Activated T-cell treated with anti-CD3 and anti-CD28 coated beads, Interleukin-2, amount 50 U/mL, for 4 hours (primary cell): ENCODE results near the gene PLEKHH1. TPM values are rescaled to one million over a fixed set of nuclear protein-coding genes. Genes with fewer than 3 reads are reported as not detected.
"Not testable (repeated sequence)": the region's sequence is repeated elsewhere in the genome, so short reads cannot be mapped to it uniquely, and the experiment has no call there.

Experiments
- ATAC-seq, 2 donors: fragments of 200-7000 bp; cut with Tn5 transposase; one replicate each; pipeline ENCODE4 v1.10.0; 2021
- DNase-seq: peaks from one replicate; pipeline ENCODE4 v3.0.0-alpha.2; 2020
- H3K27me3 Mint-ChIP-seq: one replicate; pipeline ENCODE4 v1.8.0; 2021; ENCODE audit warnings: low read depth, mixed read lengths
- H3K36me3 Mint-ChIP-seq: one replicate; pipeline ENCODE4 v1.8.0; 2022; ENCODE audit warnings: mixed read lengths; ENCODE audit not compliant: insufficient read depth
- H3K4me1 Mint-ChIP-seq: one replicate; pipeline ENCODE4 v1.8.0; 2021; ENCODE audit warnings: low read depth, mixed read lengths
- H3K4me3 Mint-ChIP-seq: one replicate; pipeline ENCODE4 v1.8.0; 2021; ENCODE audit warnings: mild to moderate bottlenecking, moderate library complexity, mixed read lengths
- H3K9me3 Mint-ChIP-seq: one replicate; pipeline ENCODE4 v1.8.0; 2021; ENCODE audit warnings: mixed read lengths
- total RNA-seq, 3 donors: library from RNA; stranded (reverse); gene quantifications; one replicate each; pipeline ENCODE4 v1.2.1, GENCODE V29; 2021

Gene PLEKHH1
- total RNA-seq, 3 donors from 2014 or later, result 1.1 to 2.3 (median 1.1) TPM

DNA sequence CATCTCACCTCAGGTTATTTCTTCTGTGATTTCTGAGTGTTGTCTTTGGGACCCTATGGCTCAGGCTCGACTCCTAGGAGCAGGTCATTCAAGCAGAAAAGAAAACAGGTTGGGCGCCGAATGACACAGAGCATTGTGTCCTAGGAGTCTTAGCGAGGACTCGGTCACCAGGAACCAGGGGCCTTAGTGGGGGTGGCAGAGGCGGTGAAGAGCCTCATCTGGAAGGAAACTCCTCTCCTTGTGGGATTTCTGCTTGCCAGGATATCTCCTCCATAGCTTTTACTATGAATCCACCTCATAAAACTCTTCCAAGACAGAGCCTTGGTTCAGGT lies 630 bp downstream of the PLEKHH1 start:
- DNase-seq (no peak), ATAC-seq (no peak)
- H3K27me3 Mint-ChIP-seq, result peaks cover 29% of the 10 kb centered on the region
- peaks cover 5% of the 10 kb centered on the region for H3K4me1 Mint-ChIP-seq
- no peaks in the 10 kb centered on the region for H3K36me3 Mint-ChIP-seq
- no peaks in the 10 kb centered on the region for H3K9me3 Mint-ChIP-seq
- peak overlapping the region; percentile 71 for H3K4me3 Mint-ChIP-seq

DNA sequence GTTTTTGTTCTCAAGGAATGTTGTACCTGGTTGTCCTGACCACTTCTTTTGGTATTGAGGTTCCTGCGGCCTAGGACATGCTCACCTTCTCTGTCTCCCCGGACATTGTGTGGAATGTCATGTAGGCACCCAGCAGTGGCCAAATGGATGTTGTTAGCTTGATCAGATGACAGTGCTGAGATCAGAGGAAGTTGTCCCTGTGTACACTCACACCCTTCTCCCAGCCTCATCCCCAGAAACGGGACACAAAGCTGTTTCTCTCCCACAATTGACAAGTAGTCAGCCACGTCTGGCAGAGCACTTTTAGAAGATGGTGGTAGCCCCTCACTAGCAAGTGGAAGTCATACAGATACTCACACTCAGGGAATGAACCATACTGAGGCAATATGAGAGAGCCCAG lies 3.0 kb downstream of the PLEKHH1 start:
- Mint-ChIP-seq H3K4me3 (no peak overlapping the region), H3K4me1 (peaks cover 5% of the 10 kb centered on the region), H3K27me3 (peaks cover 34% of the 10 kb centered on the region), H3K9me3 (no peaks in the 10 kb centered on the region), H3K36me3 (no peaks in the 10 kb centered on the region)
- ATAC-seq (no peak), DNase-seq (no peak)

DNA sequence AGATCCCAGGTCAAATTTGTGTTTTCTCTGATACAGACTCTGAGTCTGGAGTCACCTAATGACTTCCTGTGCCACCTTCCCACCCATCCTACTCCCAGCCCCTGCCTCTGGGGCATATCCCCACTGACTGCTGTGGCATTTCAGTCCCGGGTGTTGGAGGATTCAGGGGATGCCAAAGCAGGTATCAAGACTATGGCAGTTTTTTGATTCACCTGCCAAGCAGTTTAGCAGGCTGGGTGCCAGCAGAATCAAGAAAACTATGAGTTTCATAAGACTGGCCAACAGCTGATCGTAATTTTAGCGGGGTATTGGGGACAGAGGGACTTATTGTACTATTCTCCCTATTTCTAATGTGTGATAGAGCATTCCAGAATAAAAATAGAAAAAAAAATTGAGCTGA lies 4.6 kb downstream of the PLEKHH1 start:
- DNase-seq (no peak), ATAC-seq (no peak)
- H3K4me1 Mint-ChIP-seq, result peaks cover 7% of the 10 kb centered on the region
- H3K9me3 Mint-ChIP-seq, result no peaks in the 10 kb centered on the region
- H3K4me3 Mint-ChIP-seq, result no peak overlapping the region
- peaks cover 35% of the 10 kb centered on the region for H3K27me3 Mint-ChIP-seq
- no peaks in the 10 kb centered on the region for H3K36me3 Mint-ChIP-seq

DNA sequence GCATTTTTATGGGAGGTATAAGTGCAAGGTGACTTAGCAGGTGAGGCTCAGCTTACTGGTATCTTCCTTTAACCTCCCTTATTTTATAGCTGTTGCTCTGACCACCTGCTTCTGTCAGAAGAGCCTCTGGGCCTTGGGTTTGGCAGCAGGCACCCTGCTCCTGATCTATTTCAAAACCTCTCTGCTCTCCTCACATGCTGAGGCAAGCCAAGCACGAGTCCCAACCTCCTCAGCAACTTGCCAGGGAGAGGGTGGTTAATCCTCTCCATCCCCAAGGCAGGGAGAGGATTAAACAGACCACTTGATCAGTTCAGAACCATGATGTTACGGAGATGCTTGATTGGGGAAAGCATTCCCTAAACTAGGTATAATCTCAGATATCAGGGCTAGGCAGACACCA lies 5.4 kb downstream of the PLEKHH1 start:
- no peaks in the 10 kb centered on the region for H3K36me3 Mint-ChIP-seq
- no peaks in the 10 kb centered on the region for H3K9me3 Mint-ChIP-seq
- ATAC-seq, result no peak
- H3K4me1 Mint-ChIP-seq, result peaks cover 7% of the 10 kb centered on the region
- H3K27me3 Mint-ChIP-seq, result peaks cover 40% of the 10 kb centered on the region
- H3K4me3 Mint-ChIP-seq, result no peak overlapping the region
- no peak for DNase-seq

DNA sequence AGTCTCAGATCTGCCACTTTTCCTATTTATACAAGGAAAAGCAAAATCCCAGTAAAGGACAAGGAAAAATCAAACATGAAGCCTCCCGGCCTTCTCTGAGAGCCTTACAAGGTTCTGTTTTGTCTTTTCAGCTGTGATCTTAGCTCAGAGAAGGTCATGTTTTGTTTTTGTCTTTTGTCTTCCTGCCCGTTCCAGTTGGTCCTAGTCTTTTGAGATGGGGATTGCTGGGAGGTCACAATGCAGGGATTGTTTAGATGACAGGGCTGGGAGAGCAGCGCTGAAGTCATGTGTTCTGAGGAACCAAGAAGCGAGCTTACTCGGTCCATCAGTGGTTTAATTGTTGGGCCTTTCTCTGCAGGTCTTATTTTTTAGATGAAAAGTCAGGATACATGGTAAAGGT lies 6.0 kb downstream of the PLEKHH1 start:
- DNase-seq (no peak), ATAC-seq (no peak)
- Mint-ChIP-seq H3K4me3 (no peak overlapping the region), H3K9me3 (no peaks in the 10 kb centered on the region), H3K36me3 (no peaks in the 10 kb centered on the region), H3K4me1 (peaks cover 5% of the 10 kb centered on the region), H3K27me3 (peaks cover 40% of the 10 kb centered on the region)

DNA sequence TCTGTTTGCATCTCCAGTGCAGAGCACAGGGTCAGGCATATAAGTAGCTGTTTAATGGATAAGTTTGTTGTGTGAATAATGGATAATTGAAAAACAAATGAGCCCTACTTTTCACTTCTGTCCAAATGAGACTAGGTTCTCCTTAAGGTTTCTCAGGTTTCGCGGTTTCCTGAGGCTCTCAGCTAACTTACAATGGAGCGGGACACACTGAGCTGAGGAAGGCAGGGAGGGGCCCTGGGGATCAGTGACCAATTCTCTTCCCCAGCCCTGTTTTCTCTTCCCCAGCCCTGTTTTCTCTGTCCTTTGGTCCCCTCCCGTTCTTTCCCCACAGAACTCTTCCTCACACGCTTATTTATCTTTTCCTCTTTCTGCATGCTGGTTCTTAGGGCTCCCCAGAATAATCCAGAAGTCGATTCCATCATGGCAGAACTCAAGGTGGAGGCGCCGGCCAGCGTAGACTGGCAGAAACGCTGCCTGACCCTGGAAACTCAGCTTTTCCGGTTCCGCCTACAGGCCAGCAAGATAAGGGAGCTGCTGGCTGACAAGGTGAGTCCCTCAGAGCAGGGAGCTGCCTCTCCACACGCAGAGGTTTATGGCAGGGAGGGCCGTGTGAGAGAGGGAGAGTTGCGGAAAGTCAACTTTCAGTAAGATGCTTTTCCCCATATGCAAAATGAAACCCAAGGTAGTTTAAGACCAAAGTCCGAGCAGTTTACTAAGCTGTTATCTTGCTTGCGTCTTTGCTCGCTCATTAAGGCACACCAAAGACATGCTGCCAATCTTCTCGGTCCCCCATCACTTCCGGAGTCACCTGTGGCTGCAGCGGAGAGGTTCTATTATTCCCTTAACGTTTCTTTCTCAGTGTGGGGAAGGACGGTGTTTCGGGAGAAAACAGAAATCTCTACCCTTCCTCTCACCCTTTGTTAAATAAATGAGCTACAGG lies 8.6 kb downstream of the PLEKHH1 start:
- peak in 1 of 2 donors; percentile 59 for ATAC-seq
- Mint-ChIP-seq H3K36me3 (no peaks in the 10 kb centered on the region), H3K27me3 (peaks cover 40% of the 10 kb centered on the region), H3K9me3 (peaks cover 5% of the 10 kb centered on the region), H3K4me3 (peak overlapping the region; percentile 66), H3K4me1 (peaks cover 5% of the 10 kb centered on the region)
- DNase-seq, result no peak

DNA sequence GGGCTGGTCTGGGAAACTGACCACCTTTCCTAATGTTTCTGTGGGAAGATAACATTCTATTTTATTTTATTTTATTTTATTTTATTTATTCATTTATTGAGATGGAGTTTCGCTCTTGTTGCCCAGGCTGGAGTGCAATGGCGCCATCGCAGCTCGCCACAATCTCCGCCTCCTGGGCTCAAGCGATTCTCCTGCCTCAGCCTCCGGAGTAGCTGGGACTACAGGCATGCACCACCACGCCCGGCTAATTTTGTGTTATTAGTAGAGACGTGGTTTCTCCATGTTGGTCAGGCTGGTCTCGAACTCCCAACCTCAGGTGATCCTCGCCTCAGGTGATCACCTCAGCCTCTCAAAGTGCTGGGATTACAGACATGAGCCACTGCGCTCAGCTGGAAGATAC lies 9.5 kb downstream of the PLEKHH1 start:
- not testable (repeated sequence) for H3K4me1 Mint-ChIP-seq, H3K36me3 Mint-ChIP-seq, DNase-seq, H3K9me3 Mint-ChIP-seq, H3K4me3 Mint-ChIP-seq, ATAC-seq
- H3K27me3 Mint-ChIP-seq, result peaks cover 40% of the 10 kb centered on the region

DNA sequence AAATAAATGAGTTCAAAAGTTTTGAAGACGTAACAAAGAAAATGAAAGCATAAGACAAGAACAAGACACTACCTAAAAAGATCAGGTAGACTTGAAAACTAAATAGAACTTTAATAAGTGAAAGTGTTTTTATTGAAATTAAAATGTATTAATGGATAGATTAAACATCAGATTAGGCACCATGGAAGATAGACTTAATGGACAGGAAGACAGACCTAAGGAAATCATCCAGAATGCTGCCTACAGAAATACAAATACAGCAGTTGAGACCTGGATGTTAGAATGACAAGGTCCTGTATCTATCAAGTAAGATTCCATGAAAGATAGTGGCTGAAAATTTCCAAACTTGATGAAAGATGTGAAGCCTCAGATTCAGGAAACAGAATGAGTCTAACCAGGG lies 11.5 kb downstream of the PLEKHH1 start:
- H3K36me3 Mint-ChIP-seq, result no peaks in the 10 kb centered on the region
- peaks cover 5% of the 10 kb centered on the region for H3K4me1 Mint-ChIP-seq
- H3K9me3 Mint-ChIP-seq, result peaks cover 5% of the 10 kb centered on the region
- ATAC-seq, result no peak
- H3K4me3 Mint-ChIP-seq, result no peak overlapping the region
- no peak for DNase-seq
- H3K27me3 Mint-ChIP-seq, result peaks cover 36% of the 10 kb centered on the region

DNA sequence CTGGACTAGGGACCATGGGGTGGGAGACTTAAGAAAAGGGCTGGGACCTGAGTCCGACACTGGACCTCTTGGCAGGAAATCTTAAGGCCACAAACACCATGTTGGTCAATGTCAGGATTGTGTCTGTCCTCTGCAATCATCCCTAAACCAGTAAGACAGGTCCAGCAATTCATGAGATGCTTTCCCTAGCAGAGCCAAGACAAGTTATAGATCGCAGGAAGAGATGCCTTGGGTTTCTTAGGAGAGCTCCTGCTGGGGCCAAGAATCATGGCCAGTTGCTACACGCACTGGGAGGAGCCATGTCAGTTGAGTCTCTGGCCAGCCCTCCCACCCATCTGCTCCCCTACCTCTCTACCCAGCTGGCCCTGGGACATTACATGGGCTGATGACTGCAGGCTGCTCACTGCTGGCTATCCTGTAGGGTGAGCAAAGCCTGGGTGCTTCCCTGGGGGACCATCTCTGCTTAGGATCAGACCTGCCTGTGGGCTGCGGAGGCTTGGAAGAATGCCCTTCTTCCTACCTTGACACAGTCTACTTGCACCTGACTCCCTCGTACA lies 14.2 kb downstream of the PLEKHH1 start:
- DNase-seq (no peak), ATAC-seq (no peak)
- Mint-ChIP-seq H3K4me1 (no peaks in the 10 kb centered on the region), H3K36me3 (no peaks in the 10 kb centered on the region), H3K27me3 (peaks cover 21% of the 10 kb centered on the region), H3K4me3 (no peak overlapping the region), H3K9me3 (peaks cover 5% of the 10 kb centered on the region)

DNA sequence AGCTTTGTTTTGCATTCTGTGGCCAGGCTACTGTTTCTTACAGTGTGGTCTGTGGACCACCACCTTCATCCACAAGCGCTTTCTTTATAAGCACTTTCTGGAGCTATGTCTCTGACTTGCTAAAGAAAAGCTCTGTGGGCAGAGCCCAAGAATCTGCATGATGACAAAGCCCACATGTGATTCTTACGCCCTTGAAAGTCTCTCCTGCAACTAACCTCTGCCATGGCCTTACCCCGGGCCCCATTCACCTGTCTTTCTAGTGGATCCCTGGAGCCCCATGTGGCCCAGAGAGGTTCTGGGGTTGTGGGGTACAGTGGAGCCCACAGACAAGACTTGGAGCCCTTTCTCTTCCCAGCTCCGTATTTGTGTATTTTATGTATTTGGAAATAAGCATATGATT lies 16.6 kb downstream of the PLEKHH1 start:
- ATAC-seq (no peak), DNase-seq (no peak)
- Mint-ChIP-seq H3K4me1 (no peaks in the 10 kb centered on the region), H3K27me3 (peaks cover 10% of the 10 kb centered on the region), H3K4me3 (no peak overlapping the region), H3K9me3 (no peaks in the 10 kb centered on the region), H3K36me3 (no peaks in the 10 kb centered on the region)

DNA sequence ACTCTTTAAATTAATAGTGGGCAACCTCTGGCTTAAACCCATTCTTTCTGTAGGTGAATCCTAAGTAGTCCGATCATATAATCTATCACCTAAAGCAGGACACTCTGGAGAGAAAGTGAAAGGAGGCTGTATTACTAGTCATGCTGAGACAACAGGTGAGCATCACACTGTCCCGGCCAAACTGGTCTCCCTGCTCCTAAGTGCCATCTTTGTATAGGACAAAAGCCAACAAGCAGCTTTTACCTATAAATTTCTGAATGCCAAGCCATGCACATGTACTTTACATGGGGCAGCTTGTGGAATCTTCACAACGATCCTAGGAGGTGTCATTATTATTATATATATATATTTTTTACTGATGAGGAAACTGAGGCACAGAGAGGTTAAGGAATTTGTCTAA lies 18.0 kb downstream of the PLEKHH1 start:
- no peaks in the 10 kb centered on the region for H3K36me3 Mint-ChIP-seq
- H3K27me3 Mint-ChIP-seq, result peaks cover 7% of the 10 kb centered on the region
- H3K4me3 Mint-ChIP-seq, result no peak overlapping the region
- H3K9me3 Mint-ChIP-seq, result no peaks in the 10 kb centered on the region
- H3K4me1 Mint-ChIP-seq, result no peaks in the 10 kb centered on the region
- DNase-seq (no peak), ATAC-seq (no peak)

DNA sequence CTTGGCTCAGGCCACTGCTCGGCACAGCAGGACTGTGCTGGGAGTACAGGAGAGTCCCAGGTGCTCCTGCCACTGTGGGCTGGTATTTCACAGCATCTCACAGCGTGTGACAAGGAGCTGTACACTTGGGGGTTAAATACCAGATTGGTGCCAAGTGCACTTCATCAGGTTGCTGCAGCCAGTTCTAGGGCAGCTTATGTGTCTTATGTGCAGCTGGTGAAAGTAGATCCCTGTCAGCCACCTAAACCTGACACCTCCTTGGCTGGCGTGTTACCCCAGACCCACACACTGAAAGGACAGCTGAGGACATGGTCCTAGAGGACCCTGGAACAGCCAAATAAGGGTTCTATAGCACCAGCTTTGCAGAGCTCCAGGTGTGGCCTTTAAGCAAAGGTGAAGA lies 18.9 kb downstream of the PLEKHH1 start:
- Mint-ChIP-seq H3K36me3 (no peaks in the 10 kb centered on the region), H3K4me1 (no peaks in the 10 kb centered on the region), H3K9me3 (no peaks in the 10 kb centered on the region), H3K27me3 (peaks cover 4% of the 10 kb centered on the region), H3K4me3 (no peak overlapping the region)
- DNase-seq (no peak), ATAC-seq (no peak)

DNA sequence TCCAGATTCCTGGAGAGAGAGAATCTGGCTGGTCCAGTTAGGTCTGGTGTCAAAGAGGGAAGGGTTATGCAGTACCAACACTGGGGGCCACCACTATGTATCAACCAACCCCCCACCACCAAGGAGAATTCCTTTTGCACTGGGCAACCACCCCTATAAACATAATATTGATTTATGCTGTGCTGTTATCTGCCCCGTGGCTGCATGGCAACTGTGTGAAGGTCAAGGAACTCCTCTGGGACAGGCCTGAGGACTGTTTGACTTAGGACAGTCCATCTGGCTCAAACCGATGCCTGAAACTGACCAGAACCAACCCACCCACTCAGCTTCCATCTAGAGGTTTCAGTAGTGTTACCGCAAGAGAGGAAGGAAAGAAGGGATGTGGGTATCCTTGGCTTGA lies 20.5 kb downstream of the PLEKHH1 start:
- no peak for DNase-seq
- H3K4me3 Mint-ChIP-seq, result no peak overlapping the region
- H3K27me3 Mint-ChIP-seq, result peaks cover 4% of the 10 kb centered on the region
- no peaks in the 10 kb centered on the region for H3K9me3 Mint-ChIP-seq
- no peak for ATAC-seq
- no peaks in the 10 kb centered on the region for H3K36me3 Mint-ChIP-seq
- no peaks in the 10 kb centered on the region for H3K4me1 Mint-ChIP-seq

DNA sequence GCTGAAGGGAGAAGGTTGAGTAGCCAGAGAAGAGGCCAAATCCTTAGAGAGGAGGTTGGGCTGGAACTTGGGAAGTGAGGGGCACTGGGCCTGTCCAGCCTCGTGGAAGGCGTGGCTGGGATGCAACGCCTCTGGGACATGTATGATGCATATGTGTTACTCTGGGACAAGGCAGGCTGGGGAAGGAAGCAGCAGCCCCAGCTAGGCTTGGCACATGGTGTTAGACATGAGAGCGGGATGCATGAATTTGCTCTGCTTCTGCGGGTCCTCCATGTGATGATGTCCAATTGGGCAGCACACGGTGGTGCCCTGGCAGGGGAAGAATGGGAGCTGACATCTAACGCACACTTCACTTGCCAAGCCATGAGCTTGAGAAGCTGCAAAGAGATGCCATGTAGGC lies 21.3 kb downstream of the PLEKHH1 start:
- H3K4me1 Mint-ChIP-seq, result no peaks in the 10 kb centered on the region
- no peaks in the 10 kb centered on the region for H3K9me3 Mint-ChIP-seq
- H3K36me3 Mint-ChIP-seq, result no peaks in the 10 kb centered on the region
- peaks cover 4% of the 10 kb centered on the region for H3K27me3 Mint-ChIP-seq
- no peak overlapping the region for H3K4me3 Mint-ChIP-seq
- DNase-seq (no peak), ATAC-seq (no peak)

DNA sequence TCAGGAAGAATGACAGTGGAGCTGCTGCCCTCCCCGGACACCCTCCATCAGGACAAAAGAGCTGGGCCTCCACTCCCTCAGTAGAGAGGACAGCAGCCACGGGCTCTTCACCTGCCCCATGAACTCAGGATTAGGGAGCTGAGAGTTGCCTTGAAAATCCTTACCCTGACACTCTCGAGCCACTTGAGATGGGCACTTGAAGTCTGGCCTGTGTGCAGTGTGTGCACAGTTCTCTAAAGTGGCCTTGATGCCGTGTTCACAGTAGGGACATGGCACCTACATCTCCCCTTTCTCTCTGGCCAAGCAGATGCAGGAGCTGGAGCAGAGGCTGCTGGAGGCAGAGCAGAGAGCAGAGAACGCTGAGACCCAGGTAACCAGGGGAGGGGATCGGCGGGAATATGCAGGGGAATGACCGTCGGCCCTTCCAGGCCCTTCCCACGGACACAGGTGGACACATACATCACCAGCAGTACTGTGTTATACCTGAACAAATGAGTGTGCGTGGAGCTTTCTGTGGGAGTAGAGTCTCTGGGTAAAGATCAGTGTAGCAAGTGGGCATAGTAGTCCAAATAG lies 22.5 kb downstream of the PLEKHH1 start:
- no peak for DNase-seq
- H3K27me3 Mint-ChIP-seq, result peaks cover 4% of the 10 kb centered on the region
- H3K4me1 Mint-ChIP-seq, result no peaks in the 10 kb centered on the region
- ATAC-seq, result no peak
- H3K4me3 Mint-ChIP-seq, result no peak overlapping the region
- H3K36me3 Mint-ChIP-seq, result no peaks in the 10 kb centered on the region
- no peaks in the 10 kb centered on the region for H3K9me3 Mint-ChIP-seq
